CD8-positive, alpha-beta memory T cell (primary cell): Measurements from ENCODE around the gene ZNF134. TPM values are rescaled to one million over a fixed set of nuclear protein-coding genes. Genes with fewer than 3 reads are reported as not detected.

Experiments used
- CTCF ChIA-PET: fragments of 350-600 bp; sonication (Branson Sonifier 250); formaldehyde crosslinking; loops from one replicate; lab custom pipeline; 2021; ENCODE audit warnings: antibody characterized with exemption; lab: Charles Lee
- POLR2A ChIA-PET: fragments of 350-600 bp; sonication (Branson Sonifier 250); formaldehyde crosslinking; loops from one replicate; lab custom pipeline; 2021; ENCODE audit warnings: antibody characterized with exemption; lab: Charles Lee
- DNase-seq, 5 donors: peaks; one replicate each; pipeline versions ENCODE4 v3.0.0 to v3.0.0-alpha.2; 2020 to 2022; ENCODE audit warnings: mixed read lengths in 1 of 5
- H3K27ac ChIP-seq: one replicate; pipeline ENCODE4 v1.7.0; 2013; ENCODE audit warnings: low read depth, mild to moderate bottlenecking, low read length, moderate library complexity
- H3K27me3 ChIP-seq: 2 replicates; pipeline ENCODE4 v1.7.0; 2013; ENCODE audit warnings: low read length, mild to moderate bottlenecking; ENCODE audit not compliant: insufficient read depth, poor library complexity, severe bottlenecking
- H3K36me3 ChIP-seq: 2 replicates; pipeline ENCODE4 v1.7.0; 2013; ENCODE audit warnings: mild to moderate bottlenecking, low read length, moderate library complexity; ENCODE audit not compliant: insufficient read depth
- H3K4me1 ChIP-seq: 2 replicates; pipeline ENCODE4 v1.7.0; 2013; ENCODE audit warnings: mild to moderate bottlenecking, low read length, moderate library complexity; ENCODE audit not compliant: insufficient read depth
- H3K4me3 ChIP-seq: 2 replicates; pipeline ENCODE4 v1.7.0; 2013; ENCODE audit warnings: mild to moderate bottlenecking, low read length
- H3K9me3 ChIP-seq: 2 replicates; pipeline ENCODE4 v1.7.0; 2013; ENCODE audit warnings: mild to moderate bottlenecking, low read length
- H3K27ac Mint-ChIP-seq, 8 donors: one replicate each; pipeline ENCODE4 v1.8.0; 2020 to 2021; ENCODE audit warnings: mixed read lengths in 8 of 8, mild to moderate bottlenecking in 6 of 8, inconsistent platforms in 3 of 8, moderate library complexity in 3 of 8
- H3K27me3 Mint-ChIP-seq, 2 donors: one replicate each; pipeline ENCODE4 v1.8.0; 2020 to 2021; ENCODE audit warnings: mixed read lengths in 2 of 2, mild to moderate bottlenecking in 1 of 2, moderate library complexity in 1 of 2
- H3K36me3 Mint-ChIP-seq, 3 donors: one replicate each; pipeline ENCODE4 v1.8.0; 2020 to 2021; ENCODE audit warnings: mixed read lengths in 3 of 3, inconsistent platforms in 1 of 3, mild to moderate bottlenecking in 1 of 3
- H3K4me1 Mint-ChIP-seq, 3 donors: one replicate each; pipeline ENCODE4 v1.8.0; 2020 to 2021; ENCODE audit warnings: mixed read lengths in 3 of 3, inconsistent platforms in 1 of 3, mild to moderate bottlenecking in 1 of 3
- H3K4me3 Mint-ChIP-seq, 7 donors: one replicate each; pipeline ENCODE4 v1.8.0; 2020 to 2021; ENCODE audit warnings: mixed read lengths in 7 of 7, mild to moderate bottlenecking in 6 of 7, moderate library complexity in 4 of 7, inconsistent platforms in 2 of 7
- H3K9me3 Mint-ChIP-seq, 5 donors: one replicate each; pipeline ENCODE4 v1.8.0; 2020 to 2022; ENCODE audit warnings: mixed read lengths in 5 of 5, mild to moderate bottlenecking in 3 of 5, moderate library complexity in 2 of 5, inconsistent platforms in 1 of 5
- polyA plus RNA-seq: library from polyadenylated mRNA; unstranded; fragments of 300-500 nt; fragmentation: Illumina TruSeq; gene quantifications from one replicate; pipeline ENCODE4 v1.2.3, GENCODE V29; 2021
- total RNA-seq, 2 experiments: library from RNA; stranded (reverse); gene quantifications; one replicate each; pipeline ENCODE4 v1.2.3, GENCODE V29; 2021

ZNF134 gene
- total and polyA plus RNA-seq, 3 experiments from 2014 or later: 14.3 to 22.1 (median 19.1) TPM

DNA sequence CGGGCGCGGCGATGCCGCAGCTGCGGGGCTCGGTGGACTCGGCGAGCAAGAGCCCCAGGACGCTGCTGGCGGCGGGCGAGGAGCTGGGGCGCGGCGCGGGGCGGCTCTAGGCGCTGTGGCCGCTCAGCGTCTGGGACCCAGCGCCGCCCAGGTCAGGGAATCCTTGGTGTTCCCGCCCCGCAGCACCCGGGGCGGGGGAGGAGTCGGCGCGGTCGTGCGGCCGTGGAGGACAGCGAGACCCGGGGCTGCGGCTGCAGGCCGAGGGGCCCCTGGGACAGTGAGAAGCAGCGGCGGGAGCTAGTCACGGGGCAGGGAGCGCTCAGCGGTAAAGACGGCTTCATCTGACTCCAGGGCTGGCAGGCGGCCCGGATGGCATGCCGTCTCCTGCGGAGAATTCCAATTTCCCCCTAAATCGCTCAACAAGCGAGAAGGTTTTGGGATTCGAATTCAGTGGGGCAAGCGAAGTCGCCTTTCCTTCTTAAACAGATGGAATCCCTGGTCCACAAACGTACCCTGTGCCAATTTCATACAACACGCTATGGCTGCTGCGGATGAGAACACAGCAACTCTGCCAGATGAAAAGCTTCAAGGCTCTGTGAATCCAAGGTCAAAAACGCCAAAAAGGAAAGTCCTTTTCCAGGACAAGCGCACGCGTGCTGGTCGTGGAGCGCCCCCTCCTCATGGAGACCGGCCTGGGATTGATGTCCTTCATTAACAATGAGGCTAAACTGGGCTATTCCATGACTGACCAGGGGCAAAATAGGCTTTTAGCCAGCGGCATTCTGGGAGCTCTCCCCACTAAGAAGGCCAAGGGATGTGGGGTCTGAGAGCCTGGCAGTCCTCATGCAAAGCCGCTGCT is 50.5 kb downstream of the ZNF134 start:
- no peaks in the 10 kb centered on the region for H3K9me3 ChIP-seq
- peaks cover 45 to 57% of the 10 kb centered on the region in 2 donors for H3K27me3 Mint-ChIP-seq
- H3K9me3 Mint-ChIP-seq: peaks cover 0 to 13% (median 7%) of the 10 kb centered on the region in 5 donors
- H3K27ac Mint-ChIP-seq: peak overlapping the region in 1 of 8 donors; percentile 8
- peak overlapping the region; percentile 6 for H3K4me3 ChIP-seq
- peaks cover 0 to 10% (median 5%) of the 10 kb centered on the region in 3 donors for H3K4me1 Mint-ChIP-seq
- peaks cover 0 to 3% (median 0%) of the 10 kb centered on the region in 3 donors for H3K36me3 Mint-ChIP-seq
- no peaks in the 10 kb centered on the region for H3K36me3 ChIP-seq
- peak overlapping the region in 6 of 7 donors; percentile 44 to 77 (median 72) for H3K4me3 Mint-ChIP-seq
- no peak for DNase-seq
- peaks cover 8% of the 10 kb centered on the region for H3K27me3 ChIP-seq
- no peak overlapping the region for H3K27ac ChIP-seq
- POLR2A ChIA-PET: interaction anchor here (1.1 kb wide), 1 partner anchor 45 kb away, joined by 3 read pairs; the partner anchor contains the start of gene ZNF154
- peaks cover 4% of the 10 kb centered on the region for H3K4me1 ChIP-seq
- CTCF ChIA-PET: interaction anchor here (1.9 kb wide), 1 partner anchor 17 kb away, joined by 4 read pairs; the partner anchor contains the start of gene ZNF551

DNA sequence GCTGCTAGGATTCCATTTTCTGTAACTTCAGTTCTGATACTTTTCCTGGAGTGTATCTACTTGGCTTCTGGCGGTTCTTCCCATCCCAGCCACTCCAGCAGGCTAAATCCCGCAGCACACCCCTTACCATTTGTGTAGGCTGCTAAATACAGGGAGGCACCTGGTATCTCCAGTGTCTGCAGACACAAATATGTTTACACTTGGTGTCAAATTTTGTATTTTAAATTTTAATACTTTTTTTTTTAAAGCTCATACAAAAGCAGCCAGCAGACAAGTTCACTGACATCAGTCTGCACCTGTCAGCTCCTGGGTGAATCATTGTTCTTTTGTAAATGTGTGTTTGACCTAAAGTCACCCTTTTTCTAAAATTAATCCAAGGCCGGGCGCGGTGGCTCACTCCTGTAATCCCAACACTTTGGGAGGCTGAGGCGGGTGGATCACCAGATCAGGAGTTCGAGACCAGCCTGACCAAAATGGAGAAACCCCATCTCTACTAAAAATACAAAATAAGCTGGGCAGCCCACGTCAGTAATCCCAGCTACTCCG is 51.3 kb downstream of the ZNF134 start:
- no peak for DNase-seq
- H3K4me3 ChIP-seq: no peak overlapping the region
- Mint-ChIP-seq H3K27me3 (peaks cover 45 to 55% of the 10 kb centered on the region in 2 donors), H3K36me3 (no peaks in the 10 kb centered on the region), H3K4me3 (peak overlapping the region in 4 of 7 donors; percentile 5 to 59 (median 48)), H3K27ac (peak overlapping the region in 1 of 8 donors; percentile 8), H3K4me1 (peaks cover 0 to 10% (median 5%) of the 10 kb centered on the region in 3 donors), H3K9me3 (peaks cover 0 to 13% (median 7%) of the 10 kb centered on the region in 5 donors)
- no peaks in the 10 kb centered on the region for H3K9me3 ChIP-seq
- ChIA-PET POLR2A (interaction anchor here (1.1 kb wide), 1 partner anchor 44 kb away, joined by 3 read pairs; the partner anchor contains the start of gene ZNF154), CTCF (interaction anchor here (1.9 kb wide), 1 partner anchor 16 kb away, joined by 4 read pairs; the partner anchor contains the start of gene ZNF551)
- peaks cover 4% of the 10 kb centered on the region for H3K4me1 ChIP-seq
- peaks cover 8% of the 10 kb centered on the region for H3K27me3 ChIP-seq
- H3K36me3 ChIP-seq: no peaks in the 10 kb centered on the region
- H3K27ac ChIP-seq: no peak overlapping the region

DNA sequence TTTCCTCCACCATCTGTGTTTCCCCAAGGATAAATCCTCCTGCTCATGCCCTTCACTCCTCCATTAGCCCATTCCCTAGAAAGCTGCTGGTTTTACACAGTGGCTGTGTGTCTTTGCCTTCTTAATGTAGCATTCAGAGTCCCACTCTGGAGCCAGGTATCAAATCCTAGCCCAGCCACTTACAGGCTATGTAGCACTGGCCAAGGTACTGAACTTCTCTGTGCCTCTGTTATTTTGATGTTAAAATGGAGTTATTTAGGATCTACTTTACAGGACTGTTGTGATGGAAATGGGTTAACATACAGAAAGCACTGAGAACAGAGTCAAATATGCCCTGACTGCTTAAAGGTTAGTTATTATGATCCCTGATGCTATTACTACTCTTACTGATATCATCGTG is 53.2 kb downstream of the ZNF134 start:
- H3K9me3 ChIP-seq: no peaks in the 10 kb centered on the region
- ChIA-PET CTCF (no interaction called here), POLR2A (no interaction called here)
- H3K27me3 Mint-ChIP-seq: peaks cover 42 to 51% of the 10 kb centered on the region in 2 donors
- H3K4me1 Mint-ChIP-seq: peaks cover 0 to 10% (median 5%) of the 10 kb centered on the region in 3 donors
- no peak overlapping the region for H3K27ac ChIP-seq
- no peaks in the 10 kb centered on the region for H3K36me3 ChIP-seq
- DNase-seq: no peak
- H3K27me3 ChIP-seq: peaks cover 8% of the 10 kb centered on the region
- no peak overlapping the region for H3K4me3 Mint-ChIP-seq
- H3K27ac Mint-ChIP-seq: no peak overlapping the region
- H3K4me1 ChIP-seq: peaks cover 4% of the 10 kb centered on the region
- H3K4me3 ChIP-seq: no peak overlapping the region
- H3K36me3 Mint-ChIP-seq: no peaks in the 10 kb centered on the region
- H3K9me3 Mint-ChIP-seq: peaks cover 0 to 14% (median 7%) of the 10 kb centered on the region in 5 donors

DNA sequence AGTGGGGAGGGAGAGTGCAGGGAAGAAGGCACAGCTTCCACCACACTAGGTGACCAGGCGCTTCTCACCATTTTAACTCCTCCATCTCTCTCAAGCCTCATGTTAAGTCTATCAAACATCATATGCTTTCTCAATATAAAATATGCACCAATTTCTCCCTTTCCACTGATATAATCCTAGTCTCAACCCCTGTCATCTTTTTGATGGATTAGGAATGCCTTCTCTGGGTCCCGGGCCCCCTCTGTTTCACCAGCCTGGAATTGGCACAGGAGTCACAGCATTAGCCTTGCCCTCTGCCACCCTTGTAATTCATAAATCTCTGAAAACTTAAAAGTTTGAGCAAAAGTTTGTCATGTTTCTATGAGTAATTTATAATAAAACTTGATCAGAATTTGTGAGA is 54.6 kb downstream of the ZNF134 start, which contains the start of gene ZSCAN4:
Gene ZSCAN4, plus strand, starts transcription at position 301 of the 400 bp plus-strand sequence. CDS start 7,211 bp downstream, outside the sequence.
- no peaks in the 10 kb centered on the region for H3K9me3 ChIP-seq
- Mint-ChIP-seq H3K27me3 (peaks cover 35 to 48% of the 10 kb centered on the region in 2 donors), H3K36me3 (no peaks in the 10 kb centered on the region), H3K4me1 (peaks cover 0 to 10% (median 5%) of the 10 kb centered on the region in 3 donors), H3K27ac (no peak within 1 kb of the TSS), H3K4me3 (no peak within 1 kb of the TSS), H3K9me3 (peaks cover 0 to 16% (median 7%) of the 10 kb centered on the region in 5 donors)
- peaks cover 4% of the 10 kb centered on the region for H3K4me1 ChIP-seq
- DNase-seq: no peak
- no peak within 1 kb of the TSS for H3K27ac ChIP-seq
- CTCF ChIA-PET: no interaction called here
- POLR2A ChIA-PET: no interaction called here
- no peaks in the 10 kb centered on the region for H3K36me3 ChIP-seq
- H3K27me3 ChIP-seq: peaks cover 8% of the 10 kb centered on the region
- H3K4me3 ChIP-seq: no peak within 1 kb of the TSS

DNA sequence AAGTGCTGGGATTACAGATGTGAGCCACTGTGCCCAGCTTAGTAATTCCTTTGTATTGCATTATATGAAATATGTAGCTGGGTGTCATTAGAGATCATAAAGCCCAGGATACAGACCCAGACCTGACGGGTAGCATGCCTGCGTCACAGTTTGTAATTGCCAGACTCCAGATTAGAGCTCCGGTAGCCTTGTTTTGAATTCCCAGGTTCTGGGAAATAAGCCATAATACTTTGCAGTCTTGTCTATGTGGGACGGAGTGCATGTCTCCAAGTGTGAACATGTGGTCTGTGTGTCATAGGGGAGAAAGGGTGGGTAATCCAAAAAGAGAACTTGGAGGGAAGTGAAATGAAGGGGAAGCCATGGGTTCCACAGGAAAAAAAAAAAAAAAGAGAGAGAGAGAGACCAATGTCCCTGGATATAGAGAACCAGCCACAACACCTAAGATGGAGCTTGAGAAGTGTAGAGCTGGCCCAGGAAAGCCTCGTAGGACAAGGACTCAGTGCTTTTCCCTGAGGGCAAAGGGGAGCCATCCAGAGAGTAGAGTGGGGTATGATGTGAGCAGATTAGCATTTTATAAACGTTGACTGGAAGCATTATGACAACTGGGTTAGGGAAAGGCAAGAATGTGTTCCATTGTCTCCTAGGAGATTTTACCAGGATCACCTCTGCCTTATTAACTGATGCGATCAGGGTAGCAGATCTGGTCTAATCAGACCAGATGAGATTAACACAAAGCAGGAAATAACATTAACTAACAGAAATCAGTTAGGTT is 57.3 kb downstream of the ZNF134 start:
- Mint-ChIP-seq H3K4me3 (no peak overlapping the region), H3K4me1 (no peaks in the 10 kb centered on the region), H3K27ac (no peak overlapping the region), H3K36me3 (no peaks in the 10 kb centered on the region), H3K9me3 (peaks cover 0 to 25% (median 8%) of the 10 kb centered on the region in 5 donors), H3K27me3 (peaks cover 20 to 43% of the 10 kb centered on the region in 2 donors)
- Histone ChIP-seq H3K4me3 (no peak overlapping the region), H3K27me3 (no peaks in the 10 kb centered on the region), H3K9me3 (no peaks in the 10 kb centered on the region), H3K4me1 (no peaks in the 10 kb centered on the region), H3K27ac (no peak overlapping the region), H3K36me3 (no peaks in the 10 kb centered on the region)
- no peak for DNase-seq
- POLR2A ChIA-PET: no interaction called here
- CTCF ChIA-PET: interaction anchor here (1.4 kb wide), 1 partner anchor 11 kb away, joined by 5 read pairs; the partner anchor contains the start of gene ZNF551

DNA sequence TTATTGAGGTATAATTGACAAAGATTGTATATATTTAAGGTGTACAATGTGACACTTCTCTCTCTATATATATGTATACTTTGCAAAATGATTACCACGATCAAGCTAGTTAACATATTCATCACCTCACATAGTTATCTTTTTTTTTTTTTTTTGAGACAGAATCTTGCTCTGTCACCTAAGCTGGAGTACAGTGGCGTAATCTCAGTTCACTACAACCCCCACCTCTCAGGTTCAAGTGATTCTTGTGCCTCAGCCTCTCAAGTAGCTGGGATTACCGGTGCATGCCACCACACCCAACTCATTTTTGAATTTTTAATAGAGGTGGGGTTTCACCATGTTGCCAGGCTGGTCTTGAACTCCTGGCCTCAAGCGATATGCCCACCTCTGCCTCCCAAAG is 58.4 kb downstream of the ZNF134 start:
- no peaks in the 10 kb centered on the region for H3K36me3 Mint-ChIP-seq
- POLR2A ChIA-PET: interaction anchor here (0.6 kb wide), 1 partner anchor 1106 kb away, joined by 3 read pairs; no protein-coding TSS in a partner anchor
- Histone ChIP-seq H3K9me3 (no peaks in the 10 kb centered on the region), H3K27me3 (no peaks in the 10 kb centered on the region), H3K36me3 (no peaks in the 10 kb centered on the region), H3K4me1 (no peaks in the 10 kb centered on the region), H3K4me3 (no peak overlapping the region), H3K27ac (no peak overlapping the region)
- no peaks in the 10 kb centered on the region for H3K4me1 Mint-ChIP-seq
- no peak overlapping the region for H3K27ac Mint-ChIP-seq
- H3K4me3 Mint-ChIP-seq: no peak overlapping the region
- DNase-seq: no peak
- peaks cover 29 to 42% of the 10 kb centered on the region in 2 donors for H3K27me3 Mint-ChIP-seq
- CTCF ChIA-PET: interaction anchor here (1.4 kb wide), 1 partner anchor 9 kb away, joined by 5 read pairs; the partner anchor contains the start of gene ZNF551
- H3K9me3 Mint-ChIP-seq: peaks cover 0 to 24% (median 9%) of the 10 kb centered on the region in 5 donors
